ENCODE results near the gene KCNC3. TPM values are rescaled to one million over a fixed set of nuclear protein-coding genes. Genes with fewer than 3 reads are reported as not detected.

Gene KCNC3
- total and polyA plus RNA-seq, 2 of the 13 experiments (the other 11 are each of a cell fraction or from before 2014, with no cell fraction given): 0.29 to 1.7 TPM

DNA sequence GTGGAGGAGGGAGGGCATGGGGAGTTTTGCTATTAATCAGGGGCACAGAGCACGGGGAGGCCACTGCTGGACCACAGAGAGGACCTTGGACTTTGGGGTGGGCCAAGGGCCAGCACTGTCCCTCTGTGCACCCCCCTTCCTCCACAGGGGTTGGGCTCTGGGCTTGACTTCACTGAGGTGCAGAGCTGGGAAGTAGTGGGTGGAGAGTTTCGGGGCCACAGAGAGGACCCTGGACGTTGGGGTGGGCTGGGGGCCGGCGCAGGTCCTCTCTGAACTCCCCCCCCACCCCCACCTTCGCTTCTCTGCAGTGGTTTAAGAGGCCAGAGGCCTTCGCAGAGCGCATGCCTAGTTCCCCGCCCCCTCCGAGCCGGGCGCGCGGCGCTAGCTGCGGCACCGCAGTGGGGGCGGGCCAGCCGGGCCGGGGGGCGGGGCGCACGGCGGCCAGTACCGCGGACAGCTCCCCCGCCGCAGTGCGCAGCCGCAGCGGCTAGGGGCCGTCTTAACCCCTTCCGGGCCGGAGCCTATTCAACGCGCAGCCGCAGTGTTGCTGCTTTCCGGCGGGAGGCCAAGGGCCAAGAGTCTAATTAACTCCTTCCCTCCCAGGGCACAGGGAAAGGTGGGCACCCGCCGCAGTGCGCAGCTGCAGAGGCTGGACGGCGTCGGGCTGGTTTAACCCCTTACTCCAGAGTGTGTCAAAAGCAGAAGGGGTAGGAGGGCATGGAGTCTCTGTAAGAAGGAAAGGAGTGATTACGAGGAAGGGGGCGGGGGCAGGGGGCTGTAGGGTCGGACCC lies 3.7 kb downstream of the KCNC3 start (continued):
- TF ChIP-seq, protein P1, sequence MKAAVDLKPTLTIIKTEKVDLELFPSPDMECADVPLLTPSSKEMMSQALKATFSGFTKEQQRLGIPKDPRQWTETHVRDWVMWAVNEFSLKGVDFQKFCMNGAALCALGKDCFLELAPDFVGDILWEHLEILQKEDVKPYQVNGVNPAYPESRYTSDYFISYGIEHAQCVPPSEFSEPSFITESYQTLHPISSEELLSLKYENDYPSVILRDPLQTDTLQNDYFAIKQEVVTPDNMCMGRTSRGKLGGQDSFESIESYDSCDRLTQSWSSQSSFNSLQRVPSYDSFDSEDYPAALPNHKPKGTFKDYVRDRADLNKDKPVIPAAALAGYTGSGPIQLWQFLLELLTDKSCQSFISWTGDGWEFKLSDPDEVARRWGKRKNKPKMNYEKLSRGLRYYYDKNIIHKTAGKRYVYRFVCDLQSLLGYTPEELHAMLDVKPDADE (CRISPR knock-in tag; IDR thresholded peaks at IDR 0.05): peak; percentile 89; the same call in 1 of the 2 replicates
- no peak for TF ChIP-seq SP2 (CRISPR knock-in tag; IDR thresholded peaks at IDR 0.05)
- TF ChIP-seq MIXL1 (CRISPR knock-in tag; IDR thresholded peaks at IDR 0.05): peak; percentile 67
- peak; percentile 79 for TF ChIP-seq FOXC1 (CRISPR knock-in tag; IDR thresholded peaks at IDR 0.05; ENCODE audit: borderline replicate concordance)
- no peak; the same call in 1 of the 2 replicates for TF ChIP-seq ZNF205 (CRISPR knock-in tag; IDR thresholded peaks at IDR 0.05)
- peak; percentile 41; the same call in 1 of the 2 replicates for TF ChIP-seq SIX4 (CRISPR knock-in tag; IDR thresholded peaks at IDR 0.05)
- TF ChIP-seq, protein P2, sequence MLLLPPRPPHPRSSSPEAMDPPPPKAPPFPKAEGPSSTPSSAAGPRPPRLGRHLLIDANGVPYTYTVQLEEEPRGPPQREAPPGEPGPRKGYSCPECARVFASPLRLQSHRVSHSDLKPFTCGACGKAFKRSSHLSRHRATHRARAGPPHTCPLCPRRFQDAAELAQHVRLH (CRISPR knock-in tag; IDR thresholded peaks at IDR 0.05; ENCODE audit: borderline replicate concordance, low read depth): 0 out of 2 replicates have a peak, but pooled peaks have one; percentile 78
- 0 out of 2 replicates have a peak, but pooled peaks have one; percentile 59 for TF ChIP-seq SIN3A (IDR thresholded peaks at IDR 0.05; ENCODE audit: borderline replicate concordance, low read depth, low read length)
- TF ChIP-seq PITX1 (CRISPR knock-in tag; IDR thresholded peaks at IDR 0.05): peak; percentile 51; the same call in 1 of the 2 replicates
- TF ChIP-seq DR1 (CRISPR knock-in tag; IDR thresholded peaks at IDR 0.05): no peak
- no peak for TF ChIP-seq BHLHE40 (IDR thresholded peaks at IDR 0.05; ENCODE audit: low read length)
- no peak for TF ChIP-seq KAT2B (IDR thresholded peaks at IDR 0.05; ENCODE audit: borderline replicate concordance, low read depth, low read length)
- TF ChIP-seq, protein P3, sequence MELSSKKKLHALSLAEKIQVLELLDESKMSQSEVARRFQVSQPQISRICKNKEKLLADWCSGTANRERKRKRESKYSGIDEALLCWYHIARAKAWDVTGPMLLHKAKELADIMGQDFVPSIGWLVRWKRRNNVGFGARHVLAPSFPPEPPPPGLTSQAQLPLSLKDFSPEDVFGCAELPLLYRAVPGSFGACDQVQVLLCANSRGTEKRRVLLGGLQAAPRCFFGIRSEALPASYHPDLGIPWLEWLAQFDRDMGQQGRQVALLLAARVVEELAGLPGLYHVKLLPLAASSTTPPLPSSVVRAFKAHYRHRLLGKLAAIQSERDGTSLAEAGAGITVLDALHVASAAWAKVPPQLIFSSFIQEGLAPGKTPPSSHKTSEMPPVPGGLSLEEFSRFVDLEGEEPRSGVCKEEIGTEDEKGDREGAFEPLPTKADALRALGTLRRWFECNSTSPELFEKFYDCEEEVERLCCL (CRISPR knock-in tag; IDR thresholded peaks at IDR 0.05; ENCODE audit: borderline replicate concordance): no peak
- no peak for TF ChIP-seq GATA4 (IDR thresholded peaks at IDR 0.05; ENCODE audit: borderline replicate concordance, low read depth)
- peak; percentile 60; the same call in 1 of the 2 replicates for TF ChIP-seq SAFB2 (CRISPR knock-in tag; IDR thresholded peaks at IDR 0.05; ENCODE audit: borderline replicate concordance, low read depth)
- TF ChIP-seq XBP1 (CRISPR knock-in tag; IDR thresholded peaks at IDR 0.05): no peak; the same call in 1 of the 2 replicates
- no peak for TF ChIP-seq ZNF256 (CRISPR knock-in tag; conservative IDR thresholded peaks at IDR 0.05)
- no peak for TF ChIP-seq MTA3 (CRISPR knock-in tag; IDR thresholded peaks at IDR 0.05)
- peak; percentile 67; the same call in 1 of the 2 replicates for TF ChIP-seq MAZ (IDR thresholded peaks at IDR 0.05; ENCODE audit: borderline replicate concordance, low read depth, low read length)
- peak; percentile 88 for TF ChIP-seq MAZ (CRISPR knock-in tag; IDR thresholded peaks at IDR 0.05; ENCODE audit: low read depth)
- no peak for TF ChIP-seq MBD4 (IDR thresholded peaks at IDR 0.05; ENCODE audit: borderline replicate concordance, low read length)
- TF ChIP-seq CHD2 (IDR thresholded peaks at IDR 0.05; ENCODE audit: low read depth, low read length): no peak
- TF ChIP-seq ZNF841 (CRISPR knock-in tag; IDR thresholded peaks at IDR 0.05; ENCODE audit: borderline replicate concordance): peak; percentile 54; the same call in 1 of the 2 replicates
- TF ChIP-seq ZNF614 (CRISPR knock-in tag; IDR thresholded peaks at IDR 0.05; ENCODE audit: borderline replicate concordance): peak; percentile 31; the same call in 1 of the 2 replicates
- TF ChIP-seq, protein P4, sequence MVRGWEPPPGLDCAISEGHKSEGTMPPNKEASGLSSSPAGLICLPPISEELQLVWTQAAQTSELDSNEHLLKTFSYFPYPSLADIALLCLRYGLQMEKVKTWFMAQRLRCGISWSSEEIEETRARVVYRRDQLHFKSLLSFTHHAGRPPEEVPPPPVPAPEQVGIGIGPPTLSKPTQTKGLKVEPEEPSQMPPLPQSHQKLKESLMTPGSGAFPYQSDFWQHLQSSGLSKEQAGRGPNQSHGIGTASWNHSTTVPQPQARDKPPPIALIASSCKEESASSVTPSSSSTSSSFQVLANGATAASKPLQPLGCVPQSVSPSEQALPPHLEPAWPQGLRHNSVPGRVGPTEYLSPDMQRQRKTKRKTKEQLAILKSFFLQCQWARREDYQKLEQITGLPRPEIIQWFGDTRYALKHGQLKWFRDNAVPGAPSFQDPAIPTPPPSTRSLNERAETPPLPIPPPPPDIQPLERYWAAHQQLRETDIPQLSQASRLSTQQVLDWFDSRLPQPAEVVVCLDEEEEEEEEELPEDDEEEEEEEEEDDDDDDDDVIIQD (CRISPR knock-in tag; IDR thresholded peaks at IDR 0.05; ENCODE audit: low read depth): no peak
- TF ChIP-seq, protein P5, sequence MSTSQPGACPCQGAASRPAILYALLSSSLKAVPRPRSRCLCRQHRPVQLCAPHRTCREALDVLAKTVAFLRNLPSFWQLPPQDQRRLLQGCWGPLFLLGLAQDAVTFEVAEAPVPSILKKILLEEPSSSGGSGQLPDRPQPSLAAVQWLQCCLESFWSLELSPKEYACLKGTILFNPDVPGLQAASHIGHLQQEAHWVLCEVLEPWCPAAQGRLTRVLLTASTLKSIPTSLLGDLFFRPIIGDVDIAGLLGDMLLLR (CRISPR knock-in tag; IDR thresholded peaks at IDR 0.05): peak; percentile 81; the same call in 1 of the 2 replicates

Measured in HepG2 (cell line).